Posterior vena cava (tissue), 2 donors: ENCODE results near the gene VRK3. TPM values are rescaled to one million over a fixed set of nuclear protein-coding genes. Genes with fewer than 3 reads are reported as not detected.

Source experiments
- DNase-seq: peaks from one replicate; pipeline ENCODE4 v3.0.0-alpha.2; 2020; ENCODE audit warnings: low spot score
- intact Hi-C, 2 donors: fragments of 100-400 bp; cut with DNase I; formaldehyde crosslinking; loops; one replicate each; pipeline versions ENCODE4 v1.14.1 to v1.14.2; 2022 to 2023
- total RNA-seq, 2 donors: library from RNA; stranded (reverse); fragmentation: NEBNext Ultra II Directional; extraction: Animal tissue kit (Norgen Biotek cat#: 25700); gene quantifications; one replicate each; pipeline ENCODE4 v1.2.1, GENCODE V29; 2021
- donor health status: DM: yes; HTN: yes; CAD: no.
- donor health status: DM: yes; HTN: yes; CAD: no.

VRK3 gene
- total RNA-seq, 2 donors from 2014 or later: 19.7 to 23.0 TPM

GRCh38 chr19:50040967-50041366, 15.8 kb upstream of the VRK3 start:
- intact Hi-C loops: no loop called here
- no peak for DNase-seq

GRCh38 chr19:50039968-50040367, 14.8 kb upstream of the VRK3 start:
- intact Hi-C loops: no loop called here
- no peak for DNase-seq

- intact Hi-C loops: no loop called here
- no peak for DNase-seq
Observed at GRCh38 chr19:50036908-50037307, 11.7 kb upstream of the VRK3 start.

GRCh38 chr19:50030937-50031336, 5.8 kb upstream of the VRK3 start:
- DNase-seq: no peak
- intact Hi-C loops: no loop called here

GRCh38 chr19:50030225-50030624, 5.1 kb upstream of the VRK3 start:
- intact Hi-C loops: no loop called here
- DNase-seq: no peak

GRCh38 chr19:50026550-50026906, 1.4 kb upstream of the VRK3 start:
- no peak for DNase-seq
- intact Hi-C loops: no loop called here

GRCh38 chr19:50025794-50026549, 800 bp upstream of the VRK3 start, which contains the start of gene ZNF473:
Gene ZNF473 (plus strand): TSS chr19:50026005. CDS start chr19:50031083, 5,078 bp downstream.
- intact Hi-C loops: no loop called here
- peak; percentile 98 for DNase-seq

- no peak for DNase-seq
- intact Hi-C loops: no loop called here
Observed at GRCh38 chr19:50024719-50025021, 502 bp downstream of the VRK3 start.

GRCh38 chr19:50022823-50023222, 2.3 kb downstream of the VRK3 start:
- DNase-seq: no peak
- intact Hi-C loops: no loop called here

- DNase-seq: no peak
- intact Hi-C loops: no loop called here
Observed at GRCh38 chr19:50020481-50020880, 4.7 kb downstream of the VRK3 start.

- no peak for DNase-seq
- intact Hi-C loops: no loop called here
Observed at GRCh38 chr19:50016225-50016807, 8.9 kb downstream of the VRK3 start.

- intact Hi-C loops: no loop called here
- DNase-seq: no peak
Observed at GRCh38 chr19:50008532-50008931, 16.6 kb downstream of the VRK3 start.

- intact Hi-C loops: no loop called here
- no peak for DNase-seq
Observed at GRCh38 chr19:50007947-50008346, 17.2 kb downstream of the VRK3 start.

GRCh38 chr19:50007170-50007569, 18.0 kb downstream of the VRK3 start:
- DNase-seq: no peak
- intact Hi-C loops: no loop called here

- DNase-seq: no peak
- intact Hi-C loops: no loop called here
Observed at GRCh38 chr19:50005428-50005827, 19.7 kb downstream of the VRK3 start.

- intact Hi-C loops: no loop called here
- DNase-seq: peak; percentile 84
Observed at GRCh38 chr19:50003810-50004419, 21.3 kb downstream of the VRK3 start.

- DNase-seq: no peak
- intact Hi-C loops: no loop called here
Observed at GRCh38 chr19:50003254-50003788, 21.9 kb downstream of the VRK3 start.

GRCh38 chr19:50002386-50002960, 22.7 kb downstream of the VRK3 start:
- DNase-seq: no peak
- intact Hi-C loops: no loop called here

GRCh38 chr19:50001775-50002174, 23.4 kb downstream of the VRK3 start:
- intact Hi-C loops: no loop called here

GRCh38 chr19:50000841-50001557, 24.2 kb downstream of the VRK3 start:
- DNase-seq: no peak
- intact Hi-C loops: no loop called here

More at GRCh38 chr19:50001775-50002174, 23.4 kb downstream of the VRK3 start:
- no peak for DNase-seq
